NCI-H2029 (cell line): ENCODE data around the gene BMERB1.
"Not testable (repeated sequence)": the region's sequence is repeated elsewhere in the genome, so short reads cannot be mapped to it uniquely, and the experiment has no call there.

Experiments
- DNase-seq: peaks from one replicate; lab custom pipeline; 2025; lab: John Stamatoyannopoulos, UW

Gene BMERB1

GRCh38 chr16:15425861-15426260 lies 8.5 kb upstream of the BMERB1 start:
- no peak for DNase-seq

- DNase-seq, result no peak
Observed at GRCh38 chr16:15426796-15427195, 7.6 kb upstream of the BMERB1 start.

GRCh38 chr16:15427648-15428239 lies 6.6 kb upstream of the BMERB1 start:
- DNase-seq, result peak; percentile 41

GRCh38 chr16:15430884-15431283 lies 3.5 kb upstream of the BMERB1 start:
- DNase-seq, result not testable (repeated sequence)

- DNase-seq, result no peak
Observed at GRCh38 chr16:15434079-15434424, 336 bp upstream of the BMERB1 start.

GRCh38 chr16:15435216-15435864 lies 952 bp downstream of the BMERB1 start:
- no peak for DNase-seq

- no peak for DNase-seq
Observed at GRCh38 chr16:15439102-15439501, 4.7 kb downstream of the BMERB1 start.

- DNase-seq, result no peak
Observed at GRCh38 chr16:15439521-15439920, 5.1 kb downstream of the BMERB1 start.

- DNase-seq, result no peak
Observed at GRCh38 chr16:15440852-15441251, 6.5 kb downstream of the BMERB1 start.

GRCh38 chr16:15442140-15442539 lies 7.8 kb downstream of the BMERB1 start:
- DNase-seq, result not testable (repeated sequence)

- no peak for DNase-seq
Observed at GRCh38 chr16:15443753-15444152, 9.4 kb downstream of the BMERB1 start.

GRCh38 chr16:15444264-15444663 lies 9.9 kb downstream of the BMERB1 start:
- DNase-seq, result no peak

GRCh38 chr16:15445450-15445849 lies 11.1 kb downstream of the BMERB1 start:
- no peak for DNase-seq

- no peak for DNase-seq
Observed at GRCh38 chr16:15446901-15447300, 12.5 kb downstream of the BMERB1 start.

GRCh38 chr16:15450624-15451023 lies 16.2 kb downstream of the BMERB1 start:
- DNase-seq, result no peak

- no peak for DNase-seq
Observed at GRCh38 chr16:15451098-15451731, 16.8 kb downstream of the BMERB1 start.

GRCh38 chr16:15452246-15452855 lies 18.0 kb downstream of the BMERB1 start:
- no peak for DNase-seq

- DNase-seq, result not testable (repeated sequence)
Observed at GRCh38 chr16:15453296-15453695, 18.9 kb downstream of the BMERB1 start.

GRCh38 chr16:15454933-15455332 lies 20.5 kb downstream of the BMERB1 start:
- not testable (repeated sequence) for DNase-seq

GRCh38 chr16:15457400-15457799 lies 23.0 kb downstream of the BMERB1 start:
- DNase-seq, result no peak

GRCh38 chr16:15457958-15458357 lies 23.6 kb downstream of the BMERB1 start:
- no peak for DNase-seq

GRCh38 chr16:15459791-15460190 lies 25.4 kb downstream of the BMERB1 start:
- DNase-seq, result no peak

GRCh38 chr16:15460601-15461000 lies 26.2 kb downstream of the BMERB1 start:
- DNase-seq, result no peak
